PFSK-1 (cell line): ENCODE data around the gene ZNF544.
A peak's percentile ranks its signal among the peaks of the same experiment; 100 is the strongest.

ENCODE experiments used
- FOXP2 ChIP-seq: optimal IDR thresholded peaks from 2 replicates; pipeline ENCODE3; 2011; ENCODE audit warnings: borderline replicate concordance, control low read depth, inconsistent platforms; ENCODE audit not compliant: insufficient read depth; ENCODE audit errors: extremely low read length, extremely low read depth
- POLR2AphosphoS5 ChIP-seq: IDR thresholded peaks from 2 replicates; pipeline ENCODE4 v1.6.1; 2012; ENCODE audit warnings: low read depth, mild to moderate bottlenecking, control low read depth, low read length, moderate library complexity
- SIN3A ChIP-seq: IDR thresholded peaks from 2 replicates; pipeline ENCODE4 v1.6.1; 2012; ENCODE audit warnings: mild to moderate bottlenecking, low read length, moderate library complexity, borderline replicate concordance; ENCODE audit not compliant: insufficient read depth
- TAF1 ChIP-seq: IDR thresholded peaks from 2 replicates; pipeline ENCODE4 v1.6.1; 2012; ENCODE audit warnings: low read length, control low read depth, borderline replicate concordance; ENCODE audit not compliant: insufficient read depth
- TF ChIP-seq, protein P1 (sequence below), 2 experiments: IDR thresholded peaks; 2 replicates each; pipeline versions ENCODE4 v1.6.1 to v1.8.0; 2011 to 2012; ENCODE audit warnings: low read depth in 2 of 2, low read length in 2 of 2, control low read depth in 1 of 2, inconsistent platforms in 1 of 2, mild to moderate bottlenecking in 1 of 2, moderate library complexity in 1 of 2; ENCODE audit not compliant: insufficient read depth in 1 of 2

Gene ZNF544

DNA sequence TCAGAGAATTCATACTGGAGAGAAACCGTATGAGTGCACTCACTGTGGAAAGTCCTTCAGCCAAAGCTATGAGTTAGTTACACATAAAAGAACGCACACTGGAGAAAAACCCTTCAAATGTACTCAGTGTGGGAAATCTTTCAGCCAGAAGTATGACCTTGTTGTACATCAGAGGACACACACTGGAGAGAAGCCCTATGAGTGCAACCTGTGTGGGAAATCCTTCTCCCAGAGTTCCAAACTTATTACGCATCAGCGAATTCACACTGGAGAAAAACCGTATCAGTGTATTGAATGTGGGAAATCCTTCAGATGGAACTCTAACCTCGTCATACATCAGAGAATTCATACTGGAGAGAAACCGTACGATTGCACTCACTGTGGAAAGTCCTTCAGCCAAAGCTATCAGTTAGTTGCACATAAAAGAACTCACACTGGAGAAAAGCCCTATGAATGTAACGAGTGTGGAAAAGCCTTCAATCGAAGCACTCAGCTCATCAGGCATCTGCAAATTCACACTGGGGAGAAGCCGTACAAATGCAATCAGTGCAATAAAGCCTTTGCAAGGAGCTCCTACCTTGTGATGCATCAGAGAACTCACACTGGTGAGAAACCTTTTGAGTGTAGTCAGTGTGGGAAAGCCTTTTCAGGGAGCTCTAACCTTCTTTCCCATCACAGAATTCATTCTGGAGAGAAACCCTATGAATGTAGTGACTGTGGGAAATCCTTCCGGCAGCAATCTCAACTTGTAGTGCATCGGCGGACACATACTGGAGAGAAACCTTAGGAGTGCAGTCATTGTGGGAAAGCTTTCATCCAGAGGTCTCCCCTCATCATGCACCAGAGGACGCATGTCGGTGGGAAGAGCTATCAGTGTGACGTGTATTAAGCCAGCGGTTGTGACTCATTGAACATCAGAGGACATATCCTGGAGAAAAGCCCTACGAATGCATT, 33.5 kb downstream of the ZNF544 start:
- TF ChIP-seq TAF1 (no peak), POLR2AphosphoS5 (peak; percentile 11; the same call in 1 of the 2 replicates), SIN3A (no peak)
- TF ChIP-seq, protein P1, sequence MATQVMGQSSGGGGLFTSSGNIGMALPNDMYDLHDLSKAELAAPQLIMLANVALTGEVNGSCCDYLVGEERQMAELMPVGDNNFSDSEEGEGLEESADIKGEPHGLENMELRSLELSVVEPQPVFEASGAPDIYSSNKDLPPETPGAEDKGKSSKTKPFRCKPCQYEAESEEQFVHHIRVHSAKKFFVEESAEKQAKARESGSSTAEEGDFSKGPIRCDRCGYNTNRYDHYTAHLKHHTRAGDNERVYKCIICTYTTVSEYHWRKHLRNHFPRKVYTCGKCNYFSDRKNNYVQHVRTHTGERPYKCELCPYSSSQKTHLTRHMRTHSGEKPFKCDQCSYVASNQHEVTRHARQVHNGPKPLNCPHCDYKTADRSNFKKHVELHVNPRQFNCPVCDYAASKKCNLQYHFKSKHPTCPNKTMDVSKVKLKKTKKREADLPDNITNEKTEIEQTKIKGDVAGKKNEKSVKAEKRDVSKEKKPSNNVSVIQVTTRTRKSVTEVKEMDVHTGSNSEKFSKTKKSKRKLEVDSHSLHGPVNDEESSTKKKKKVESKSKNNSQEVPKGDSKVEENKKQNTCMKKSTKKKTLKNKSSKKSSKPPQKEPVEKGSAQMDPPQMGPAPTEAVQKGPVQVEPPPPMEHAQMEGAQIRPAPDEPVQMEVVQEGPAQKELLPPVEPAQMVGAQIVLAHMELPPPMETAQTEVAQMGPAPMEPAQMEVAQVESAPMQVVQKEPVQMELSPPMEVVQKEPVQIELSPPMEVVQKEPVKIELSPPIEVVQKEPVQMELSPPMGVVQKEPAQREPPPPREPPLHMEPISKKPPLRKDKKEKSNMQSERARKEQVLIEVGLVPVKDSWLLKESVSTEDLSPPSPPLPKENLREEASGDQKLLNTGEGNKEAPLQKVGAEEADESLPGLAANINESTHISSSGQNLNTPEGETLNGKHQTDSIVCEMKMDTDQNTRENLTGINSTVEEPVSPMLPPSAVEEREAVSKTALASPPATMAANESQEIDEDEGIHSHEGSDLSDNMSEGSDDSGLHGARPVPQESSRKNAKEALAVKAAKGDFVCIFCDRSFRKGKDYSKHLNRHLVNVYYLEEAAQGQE (IDR thresholded peaks at IDR 0.05; ENCODE audit: insufficient read depth in 1 of 2, low read depth in 2 of 2, low read length in 2 of 2): no peak

GRCh38 chr19:58262922-58263296, 34.2 kb downstream of the ZNF544 start:
- TF ChIP-seq FOXP2 (no peak), POLR2AphosphoS5 (no peak; the same call in 1 of the 2 replicates), TAF1 (no peak), SIN3A (no peak)
- TF ChIP-seq, protein P1 (IDR thresholded peaks at IDR 0.05; ENCODE audit: insufficient read depth in 1 of 2, low read depth in 2 of 2, low read length in 2 of 2): no peak

DNA sequence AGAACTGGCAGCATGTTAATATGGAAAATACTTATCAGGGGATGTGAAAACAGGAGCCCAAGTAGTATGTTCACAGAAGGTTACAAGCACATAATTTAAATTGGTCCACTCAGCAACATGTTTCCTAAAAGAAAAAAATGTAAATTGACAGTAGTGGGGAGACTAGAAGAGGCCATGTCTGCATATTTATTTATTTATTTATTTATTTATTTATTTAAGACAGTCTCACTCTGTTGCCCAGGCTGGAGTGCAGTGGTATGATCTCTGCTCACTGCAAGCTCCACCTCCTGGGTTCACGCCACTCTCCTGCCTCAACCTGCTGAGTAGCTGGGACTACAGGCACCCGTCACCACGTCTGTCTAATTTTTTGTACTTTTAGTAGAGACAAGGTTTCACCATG, 36.4 kb downstream of the ZNF544 start:
- TF ChIP-seq FOXP2 (no peak), TAF1 (no peak), POLR2AphosphoS5 (no peak), SIN3A (no peak)
- TF ChIP-seq, protein P1 (IDR thresholded peaks at IDR 0.05; ENCODE audit: insufficient read depth in 1 of 2, low read depth in 2 of 2, low read length in 2 of 2): no peak

- TF ChIP-seq SIN3A (no peak), POLR2AphosphoS5 (no peak), FOXP2 (no peak), TAF1 (no peak)
- TF ChIP-seq, protein P1 (IDR thresholded peaks at IDR 0.05; ENCODE audit: insufficient read depth in 1 of 2, low read depth in 2 of 2, low read length in 2 of 2): no peak
Measured at GRCh38 chr19:58268344-58268743, 39.6 kb downstream of the ZNF544 start.
